ENCODE data around the gene RIMKLA. TPM values are rescaled to one million over a fixed set of nuclear protein-coding genes. Genes with fewer than 3 reads are reported as not detected.

The RIMKLA gene
- total and polyA plus RNA-seq, 2 experiments from 2014 or later, result 4.1 to 6.6 TPM

DNA sequence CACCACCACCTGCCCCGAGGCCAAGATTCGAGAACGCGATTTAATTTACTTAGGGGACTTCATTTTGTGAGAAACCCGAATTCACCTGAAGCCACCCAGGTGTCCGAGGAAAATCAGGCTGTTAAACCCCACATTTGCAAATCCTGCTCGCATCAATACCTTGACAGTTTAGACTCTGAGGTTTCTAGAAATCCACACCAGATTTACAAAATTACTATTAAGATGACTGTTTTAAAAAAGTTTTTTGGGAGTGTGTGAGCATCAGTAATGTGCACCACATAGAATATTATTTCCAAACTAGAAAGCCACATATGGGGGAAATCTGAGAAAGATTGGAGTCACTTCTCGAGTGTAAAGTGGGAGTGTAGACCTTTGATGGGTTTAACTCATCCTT is 685 bp downstream of the RIMKLA start (continued):
- TF ChIP-seq EZH2phosphoT487 (IDR thresholded peaks at IDR 0.05; ENCODE audit: unreplicated experiment), result no peak
- TF ChIP-seq, protein P1, sequence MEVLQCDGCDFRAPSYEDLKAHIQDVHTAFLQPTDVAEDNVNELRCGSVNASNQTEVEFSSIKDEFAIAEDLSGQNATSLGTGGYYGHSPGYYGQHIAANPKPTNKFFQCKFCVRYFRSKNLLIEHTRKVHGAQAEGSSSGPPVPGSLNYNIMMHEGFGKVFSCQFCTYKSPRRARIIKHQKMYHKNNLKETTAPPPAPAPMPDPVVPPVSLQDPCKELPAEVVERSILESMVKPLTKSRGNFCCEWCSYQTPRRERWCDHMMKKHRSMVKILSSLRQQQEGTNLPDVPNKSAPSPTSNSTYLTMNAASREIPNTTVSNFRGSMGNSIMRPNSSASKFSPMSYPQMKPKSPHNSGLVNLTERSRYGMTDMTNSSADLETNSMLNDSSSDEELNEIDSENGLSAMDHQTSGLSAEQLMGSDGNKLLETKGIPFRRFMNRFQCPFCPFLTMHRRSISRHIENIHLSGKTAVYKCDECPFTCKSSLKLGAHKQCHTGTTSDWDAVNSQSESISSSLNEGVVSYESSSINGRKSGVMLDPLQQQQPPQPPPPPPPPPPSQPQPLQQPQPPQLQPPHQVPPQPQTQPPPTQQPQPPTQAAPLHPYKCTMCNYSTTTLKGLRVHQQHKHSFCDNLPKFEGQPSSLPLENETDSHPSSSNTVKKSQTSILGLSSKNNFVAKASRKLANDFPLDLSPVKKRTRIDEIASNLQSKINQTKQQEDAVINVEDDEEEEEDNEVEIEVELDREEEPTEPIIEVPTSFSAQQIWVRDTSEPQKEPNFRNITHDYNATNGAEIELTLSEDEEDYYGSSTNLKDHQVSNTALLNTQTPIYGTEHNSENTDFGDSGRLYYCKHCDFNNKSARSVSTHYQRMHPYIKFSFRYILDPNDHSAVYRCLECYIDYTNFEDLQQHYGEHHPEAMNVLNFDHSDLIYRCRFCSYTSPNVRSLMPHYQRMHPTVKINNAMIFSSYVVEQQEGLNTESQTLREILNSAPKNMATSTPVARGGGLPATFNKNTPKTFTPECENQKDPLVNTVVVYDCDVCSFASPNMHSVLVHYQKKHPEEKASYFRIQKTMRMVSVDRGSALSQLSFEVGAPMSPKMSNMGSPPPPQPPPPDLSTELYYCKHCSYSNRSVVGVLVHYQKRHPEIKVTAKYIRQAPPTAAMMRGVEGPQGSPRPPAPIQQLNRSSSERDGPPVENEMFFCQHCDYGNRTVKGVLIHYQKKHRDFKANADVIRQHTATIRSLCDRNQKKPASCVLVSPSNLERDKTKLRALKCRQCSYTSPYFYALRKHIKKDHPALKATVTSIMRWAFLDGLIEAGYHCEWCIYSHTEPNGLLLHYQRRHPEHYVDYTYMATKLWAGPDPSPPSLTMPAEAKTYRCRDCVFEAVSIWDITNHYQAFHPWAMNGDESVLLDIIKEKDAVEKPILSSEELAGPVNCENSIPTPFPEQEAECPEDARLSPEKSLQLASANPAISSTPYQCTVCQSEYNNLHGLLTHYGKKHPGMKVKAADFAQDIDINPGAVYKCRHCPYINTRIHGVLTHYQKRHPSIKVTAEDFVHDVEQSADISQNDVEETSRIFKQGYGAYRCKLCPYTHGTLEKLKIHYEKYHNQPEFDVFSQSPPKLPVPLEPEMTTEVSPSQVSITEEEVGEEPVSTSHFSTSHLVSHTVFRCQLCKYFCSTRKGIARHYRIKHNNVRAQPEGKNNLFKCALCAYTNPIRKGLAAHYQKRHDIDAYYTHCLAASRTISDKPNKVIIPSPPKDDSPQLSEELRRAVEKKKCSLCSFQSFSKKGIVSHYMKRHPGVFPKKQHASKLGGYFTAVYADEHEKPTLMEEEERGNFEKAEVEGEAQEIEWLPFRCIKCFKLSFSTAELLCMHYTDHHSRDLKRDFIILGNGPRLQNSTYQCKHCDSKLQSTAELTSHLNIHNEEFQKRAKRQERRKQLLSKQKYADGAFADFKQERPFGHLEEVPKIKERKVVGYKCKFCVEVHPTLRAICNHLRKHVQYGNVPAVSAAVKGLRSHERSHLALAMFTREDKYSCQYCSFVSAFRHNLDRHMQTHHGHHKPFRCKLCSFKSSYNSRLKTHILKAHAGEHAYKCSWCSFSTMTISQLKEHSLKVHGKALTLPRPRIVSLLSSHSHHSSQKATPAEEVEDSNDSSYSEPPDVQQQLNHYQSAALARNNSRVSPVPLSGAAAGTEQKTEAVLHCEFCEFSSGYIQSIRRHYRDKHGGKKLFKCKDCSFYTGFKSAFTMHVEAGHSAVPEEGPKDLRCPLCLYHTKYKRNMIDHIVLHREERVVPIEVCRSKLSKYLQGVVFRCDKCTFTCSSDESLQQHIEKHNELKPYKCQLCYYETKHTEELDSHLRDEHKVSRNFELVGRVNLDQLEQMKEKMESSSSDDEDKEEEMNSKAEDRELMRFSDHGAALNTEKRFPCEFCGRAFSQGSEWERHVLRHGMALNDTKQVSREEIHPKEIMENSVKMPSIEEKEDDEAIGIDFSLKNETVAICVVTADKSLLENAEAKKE (CRISPR knock-in tag; IDR thresholded peaks at IDR 0.05), result no peak

DNA sequence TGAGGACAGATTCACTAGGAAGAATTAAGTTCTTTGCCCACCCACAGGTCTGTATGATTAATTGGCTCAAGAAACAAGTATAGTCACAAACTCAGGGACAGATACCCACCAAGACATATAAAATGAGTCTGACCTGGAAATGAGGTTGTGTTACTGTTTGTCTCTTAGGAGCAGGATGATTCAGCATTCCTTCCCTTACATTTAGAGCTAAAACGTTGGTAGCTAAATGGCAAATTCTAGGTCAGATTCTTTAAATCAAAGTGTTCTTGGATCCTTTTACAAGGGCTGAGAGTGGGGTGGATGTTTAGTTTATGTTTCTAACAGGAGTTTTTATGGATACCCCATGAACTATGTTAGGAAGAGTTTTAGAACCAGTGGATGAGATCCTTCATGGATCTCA is 4.7 kb downstream of the RIMKLA start:
- H3K79me2 ChIP-seq (replicated peaks; ENCODE audit: insufficient read depth), result no peaks in the 10 kb centered on the region
- no peak overlapping the region for H3K27ac ChIP-seq (ENCODE audit: low read depth)
- H3K9me2 ChIP-seq (ENCODE audit: insufficient read depth), result no peaks in the 10 kb centered on the region
- Mint-ChIP-seq H3K9me3 (no peaks in the 10 kb centered on the region), H3K27me3 (ENCODE audit: insufficient read depth, low read depth, poor library complexity) (peaks cover 15% of the 10 kb centered on the region), H3K4me1 (peaks cover 12% of the 10 kb centered on the region; the same call in 2 of the 3 replicates), H3K36me3 (ENCODE audit: low read depth) (no peaks in the 10 kb centered on the region), H3K4me3 (no peak overlapping the region), H3K27ac (peak overlapping the region; percentile 1)
- H3K27me3 ChIP-seq (ENCODE audit: insufficient read depth), result peaks cover 18% of the 10 kb centered on the region
- no peaks in the 10 kb centered on the region for H3K36me3 ChIP-seq (ENCODE audit: insufficient read depth)
- no peak overlapping the region for H3K4me3 ChIP-seq
- ATAC-seq (no peak), DNase-seq (ENCODE audit: low spot score) (no peak)
- no peak overlapping the region for H2AFZ ChIP-seq
- no peaks in the 10 kb centered on the region for H3F3A ChIP-seq (replicated peaks; ENCODE audit: low read depth)
- no peaks in the 10 kb centered on the region for H4K20me1 ChIP-seq (replicated peaks; ENCODE audit: insufficient read depth)
- no peak overlapping the region for H3K4me2 ChIP-seq
- H3K4me1 ChIP-seq (ENCODE audit: insufficient read depth), result peaks cover 7% of the 10 kb centered on the region; the same call in 1 of the 2 replicates
- TF ChIP-seq STAT1 (IDR thresholded peaks at IDR 0.05; ENCODE audit: unreplicated experiment) (no peak), ZNF114 (CRISPR knock-in tag; IDR thresholded peaks at IDR 0.05) (no peak), ZNF331 (CRISPR knock-in tag; IDR thresholded peaks at IDR 0.05; ENCODE audit: low read depth) (no peak), CREB1 (CRISPR knock-in tag; IDR thresholded peaks at IDR 0.05; ENCODE audit: low read depth) (no peak), EZH2 (IDR thresholded peaks at IDR 0.05; ENCODE audit: low read depth, unreplicated experiment) (no peak), JUNB (IDR thresholded peaks at IDR 0.05; ENCODE audit: unreplicated experiment) (no peak), NANOG (IDR thresholded peaks at IDR 0.05; ENCODE audit: borderline replicate concordance) (no peak)
- TF ChIP-seq, protein P1 (CRISPR knock-in tag; IDR thresholded peaks at IDR 0.05), result no peak
- TF ChIP-seq, protein P2, sequence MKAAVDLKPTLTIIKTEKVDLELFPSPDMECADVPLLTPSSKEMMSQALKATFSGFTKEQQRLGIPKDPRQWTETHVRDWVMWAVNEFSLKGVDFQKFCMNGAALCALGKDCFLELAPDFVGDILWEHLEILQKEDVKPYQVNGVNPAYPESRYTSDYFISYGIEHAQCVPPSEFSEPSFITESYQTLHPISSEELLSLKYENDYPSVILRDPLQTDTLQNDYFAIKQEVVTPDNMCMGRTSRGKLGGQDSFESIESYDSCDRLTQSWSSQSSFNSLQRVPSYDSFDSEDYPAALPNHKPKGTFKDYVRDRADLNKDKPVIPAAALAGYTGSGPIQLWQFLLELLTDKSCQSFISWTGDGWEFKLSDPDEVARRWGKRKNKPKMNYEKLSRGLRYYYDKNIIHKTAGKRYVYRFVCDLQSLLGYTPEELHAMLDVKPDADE (IDR thresholded peaks at IDR 0.05), result no peak

Measured in GM23338 (cell line).